GM21717 (cell line): ENCODE measurements around the gene LINGO4.
A peak's percentile ranks its signal among the peaks of the same experiment; 100 is the strongest.
"Not testable (repeated sequence)": the region's sequence is repeated elsewhere in the genome, so short reads cannot be mapped to it uniquely, and the experiment has no call there.

Source experiments
- ATAC-seq: cut with Tn5 transposase; IDR thresholded peaks from one replicate; pipeline ENCODE4 v1.9.1; 2021; ENCODE audit warnings: mild to moderate bottlenecking, moderate library complexity; ENCODE audit not compliant: unreplicated experiment

Gene LINGO4

DNA sequence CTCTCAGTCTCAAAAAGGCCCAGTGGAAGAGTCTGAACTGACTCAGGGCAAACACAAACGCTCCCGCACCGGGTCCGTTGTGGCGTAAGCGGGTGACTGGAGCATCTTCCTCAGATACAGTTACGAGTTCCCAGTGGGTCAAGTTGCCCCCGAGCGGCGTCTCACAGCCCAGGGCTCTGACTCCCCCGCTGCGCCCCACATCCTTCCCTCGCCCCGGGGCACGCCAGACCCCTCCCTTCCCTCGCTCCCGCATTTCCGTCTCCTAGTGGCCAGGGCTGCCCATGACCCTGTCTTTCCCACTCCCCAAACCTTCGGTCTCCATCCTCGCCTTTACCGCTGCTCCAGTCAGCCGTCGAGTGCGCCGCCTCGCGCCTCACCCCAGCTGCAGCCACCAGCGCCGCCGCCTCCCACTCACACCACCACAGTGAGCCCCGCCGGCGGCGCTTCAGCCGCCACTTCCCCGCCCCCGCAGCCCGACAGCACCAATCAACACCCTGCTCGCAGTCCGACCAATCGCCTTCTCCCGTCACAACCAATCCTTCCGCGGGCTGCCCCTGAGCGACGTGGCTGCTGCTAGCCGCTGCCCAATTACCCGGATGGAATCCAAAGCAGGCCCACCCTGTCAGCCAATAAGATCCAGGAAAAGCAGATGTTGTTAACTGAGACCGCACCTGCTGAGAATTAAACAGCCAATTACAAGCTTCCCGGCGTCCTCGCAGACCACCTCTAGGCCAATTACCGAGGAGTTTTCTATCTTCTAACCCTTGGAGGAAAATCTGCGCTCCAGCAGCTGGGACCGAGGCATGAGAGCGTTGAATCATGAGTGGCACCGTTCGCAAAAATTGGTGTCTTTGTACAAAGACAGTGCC, 14.9 kb downstream of the LINGO4 start, which contains the start of gene TDRKH:
Gene TDRKH, minus strand, starts transcription at position 430 of the 869 bp plus-strand sequence. CDS start 7,478 bp downstream, outside the sequence.
- peak; percentile 93 for ATAC-seq

- no peak for ATAC-seq
These were observed 17.5 kb downstream of the LINGO4 start for GRCh38 chr1:151787689-151788088.

DNA sequence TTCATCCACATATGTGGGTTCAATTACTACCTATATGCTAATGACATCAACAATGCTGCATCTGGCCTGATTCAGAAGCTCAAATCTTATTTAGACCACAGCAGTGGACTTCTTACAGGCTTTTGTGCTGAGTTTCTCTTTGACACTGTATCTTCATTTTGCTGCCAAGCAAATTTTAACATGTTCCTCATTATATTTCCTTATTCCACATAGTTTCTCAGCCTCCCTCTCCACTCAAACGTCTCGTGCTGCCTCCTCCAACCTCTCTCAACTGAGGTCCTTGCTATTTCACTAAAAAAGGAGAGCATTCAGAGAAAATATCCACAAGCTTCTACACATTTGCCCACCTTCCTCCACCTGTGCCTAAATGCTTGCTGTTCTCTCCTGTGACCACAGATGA, 21.4 kb downstream of the LINGO4 start:
- no peak for ATAC-seq

DNA sequence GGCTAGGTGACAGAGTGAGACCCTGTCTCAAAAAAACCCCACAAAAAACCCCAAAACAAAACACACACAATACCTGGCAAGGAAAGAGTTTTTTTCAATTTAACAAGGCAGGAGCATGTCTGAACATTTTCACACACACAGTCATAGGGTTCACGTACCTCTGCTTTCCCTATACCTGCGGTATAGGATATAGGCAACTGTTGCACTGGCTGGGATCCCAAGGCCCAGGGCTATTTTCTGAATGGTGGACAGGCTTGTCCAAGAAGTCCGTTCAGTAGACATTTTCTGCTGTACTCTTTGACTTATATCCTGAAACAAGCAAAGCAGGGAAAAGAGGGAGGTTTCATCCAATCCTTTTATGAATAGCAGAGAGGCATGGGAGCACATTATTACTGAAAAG, 22.5 kb downstream of the LINGO4 start:
- no peak for ATAC-seq

DNA sequence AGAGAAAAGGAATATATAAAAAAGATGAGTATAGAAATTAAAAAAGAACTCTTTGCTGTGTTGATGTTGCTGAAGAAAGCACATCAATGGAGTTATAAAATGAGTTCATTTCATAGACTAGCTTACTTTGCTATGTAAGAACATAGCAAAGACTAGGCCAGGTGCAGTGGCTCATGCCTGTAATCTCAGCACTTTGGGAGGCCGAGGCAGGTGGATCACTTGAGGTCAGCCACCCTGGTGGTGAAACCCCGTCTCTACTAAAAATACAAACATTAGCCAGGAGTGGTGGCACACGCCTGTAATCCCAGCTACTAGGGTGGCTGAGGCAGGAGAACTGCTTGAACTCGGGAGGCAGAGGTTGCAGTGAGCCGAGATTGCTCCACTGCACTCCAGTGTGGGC, 23.2 kb downstream of the LINGO4 start:
- not testable (repeated sequence) for ATAC-seq

DNA sequence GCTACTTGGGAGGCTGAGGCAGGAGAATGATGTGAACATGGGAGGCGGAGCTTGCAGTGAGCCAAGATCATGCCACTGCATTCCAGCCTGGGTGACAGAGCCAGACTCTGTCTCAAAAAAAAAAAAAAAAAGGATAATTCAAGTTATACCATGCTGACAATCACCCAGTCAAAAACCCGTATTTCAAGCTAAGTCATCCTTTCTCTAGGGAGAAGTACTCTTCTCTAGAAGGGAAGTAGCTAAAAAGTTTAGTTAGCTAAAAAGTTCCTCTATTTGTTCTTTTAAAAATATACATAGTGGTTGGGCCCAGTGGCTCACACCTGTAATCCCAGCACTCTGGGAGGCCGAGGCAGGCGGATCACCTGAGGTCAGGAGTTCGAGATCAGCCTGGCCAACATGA, 24.5 kb downstream of the LINGO4 start:
- not testable (repeated sequence) for ATAC-seq

DNA sequence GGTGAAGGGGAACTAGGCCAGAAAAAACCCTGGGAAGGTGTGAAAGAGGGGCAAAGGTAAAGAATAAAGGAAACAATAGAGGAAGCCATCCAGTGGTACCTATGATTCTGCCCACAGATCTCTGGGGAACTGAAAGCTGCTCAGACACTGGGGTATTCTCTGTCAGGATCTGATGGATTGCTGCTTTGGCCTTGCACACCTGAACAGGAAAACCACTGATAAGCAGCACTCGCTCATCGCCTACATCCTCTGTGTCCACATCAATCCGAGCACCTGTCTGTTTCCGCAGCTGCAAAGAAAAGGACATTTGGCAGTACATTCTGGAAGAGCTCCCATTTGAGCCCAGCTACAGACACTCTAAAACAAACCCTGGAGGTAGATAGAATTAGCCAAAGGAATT, 25.4 kb downstream of the LINGO4 start:
- ATAC-seq = no peak

- no peak for ATAC-seq
These were observed 27.9 kb downstream of the LINGO4 start for GRCh38 chr1:151777317-151777716.

DNA sequence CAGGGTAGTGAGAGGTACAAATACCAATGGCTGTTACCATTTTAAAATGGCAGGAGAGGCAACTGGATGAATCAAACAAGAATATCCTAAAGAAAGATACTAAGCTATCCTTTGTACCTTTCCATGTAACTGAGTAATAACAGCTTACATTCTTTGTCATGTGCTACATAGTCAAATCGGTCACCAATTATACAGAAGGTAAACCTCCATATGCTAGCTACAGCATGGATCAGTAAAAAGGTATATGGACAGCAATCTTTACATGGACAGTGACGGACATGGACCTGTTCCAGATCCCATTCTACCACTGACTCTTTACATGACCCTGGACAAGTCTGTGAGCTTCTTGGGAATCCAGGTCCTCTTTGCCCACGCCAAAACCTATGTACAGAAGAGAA, 28.6 kb downstream of the LINGO4 start:
- ATAC-seq = no peak

GRCh38 chr1:151775894-151776664, 29.1 kb downstream of the LINGO4 start:
- ATAC-seq = no peak

DNA sequence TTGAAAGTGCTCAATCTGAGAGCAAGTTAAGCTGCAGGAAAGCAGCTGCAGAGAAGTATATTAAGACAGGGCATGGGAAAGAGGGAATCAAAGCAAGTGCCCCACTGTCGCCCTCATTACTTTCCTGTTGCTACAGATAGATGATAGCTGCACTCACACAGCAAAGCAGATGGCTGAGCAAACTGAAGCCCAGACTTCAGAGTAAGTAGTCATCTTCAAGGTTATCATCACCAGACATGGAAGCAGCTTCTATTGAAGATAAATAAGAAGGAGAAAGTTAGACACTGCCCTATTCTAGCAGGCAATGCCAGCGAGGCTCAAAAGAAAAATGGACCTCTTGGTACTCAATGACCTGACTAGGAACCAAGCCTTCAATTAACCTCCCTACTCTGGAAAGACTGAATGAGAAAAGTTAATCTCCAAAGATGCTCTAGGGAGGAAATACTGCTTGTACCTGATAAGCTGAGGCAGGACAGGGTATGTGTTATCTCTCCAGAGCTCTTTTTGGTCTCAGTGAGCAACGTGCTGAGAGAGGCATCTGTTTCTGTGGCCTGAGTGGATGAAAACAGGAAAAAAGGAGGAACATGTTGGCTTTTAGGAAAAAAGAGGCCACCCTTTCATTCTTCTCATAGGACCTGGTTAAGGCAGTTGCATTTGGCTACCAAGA, 30.8 kb downstream of the LINGO4 start:
- ATAC-seq = no peak

GRCh38 chr1:151773702-151774101, 31.5 kb downstream of the LINGO4 start:
- no peak for ATAC-seq

GRCh38 chr1:151769270-151769669, 35.9 kb downstream of the LINGO4 start:
- not testable (repeated sequence) for ATAC-seq

DNA sequence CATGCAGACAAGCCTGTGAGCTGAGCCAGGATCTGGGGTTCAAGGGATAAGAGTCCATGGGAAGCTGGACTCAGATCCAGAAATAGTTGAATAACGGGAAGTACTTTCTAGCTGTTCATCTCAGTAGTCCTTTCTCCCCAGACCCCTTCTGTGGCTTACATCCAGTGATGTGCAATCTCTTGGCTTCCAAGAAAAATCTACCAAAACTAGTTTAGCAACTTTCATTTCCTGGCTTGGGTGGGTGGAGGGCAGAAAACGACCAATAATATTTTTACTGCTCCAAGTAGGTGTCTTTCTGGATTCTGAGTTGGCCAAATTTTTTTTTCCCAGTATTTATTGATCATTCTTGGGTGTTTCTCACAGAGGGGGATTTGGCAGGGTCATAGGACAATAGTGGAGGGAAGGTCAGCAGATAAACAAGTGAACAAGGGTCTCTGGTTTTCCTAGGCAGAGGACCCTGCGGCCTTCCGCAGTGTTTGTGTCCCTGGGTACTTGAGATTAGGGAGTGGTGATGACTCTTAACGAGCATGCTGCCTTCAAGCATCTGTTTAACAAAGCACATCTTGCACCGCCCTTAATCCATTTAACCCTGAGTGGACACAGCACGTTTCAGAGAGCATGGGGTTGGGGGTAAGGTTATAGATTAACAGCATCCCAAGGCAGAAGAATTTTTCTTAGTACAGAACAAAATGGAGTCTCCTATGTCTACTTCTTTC, 36.7 kb downstream of the LINGO4 start:
- not testable (repeated sequence) for ATAC-seq

DNA sequence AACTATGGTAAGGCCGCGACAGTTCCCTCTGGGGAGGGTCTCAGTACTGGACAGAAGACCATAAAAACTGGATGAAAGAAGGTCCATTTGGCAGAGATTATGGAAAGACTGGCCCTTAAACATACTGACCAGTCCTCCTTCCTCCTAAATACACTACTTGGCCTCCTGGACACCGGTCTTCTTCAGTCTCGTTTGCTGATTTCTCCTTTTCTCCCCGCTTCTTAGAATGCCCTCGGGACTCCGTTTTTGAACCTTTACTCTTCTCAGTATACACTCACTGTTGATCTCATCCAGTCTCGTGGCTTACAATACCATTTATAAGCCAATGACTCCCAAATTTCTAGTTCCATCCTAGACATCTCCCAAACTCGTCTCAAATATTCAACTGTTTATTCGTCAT, 41.2 kb downstream of the LINGO4 start:
- ATAC-seq = no peak

DNA sequence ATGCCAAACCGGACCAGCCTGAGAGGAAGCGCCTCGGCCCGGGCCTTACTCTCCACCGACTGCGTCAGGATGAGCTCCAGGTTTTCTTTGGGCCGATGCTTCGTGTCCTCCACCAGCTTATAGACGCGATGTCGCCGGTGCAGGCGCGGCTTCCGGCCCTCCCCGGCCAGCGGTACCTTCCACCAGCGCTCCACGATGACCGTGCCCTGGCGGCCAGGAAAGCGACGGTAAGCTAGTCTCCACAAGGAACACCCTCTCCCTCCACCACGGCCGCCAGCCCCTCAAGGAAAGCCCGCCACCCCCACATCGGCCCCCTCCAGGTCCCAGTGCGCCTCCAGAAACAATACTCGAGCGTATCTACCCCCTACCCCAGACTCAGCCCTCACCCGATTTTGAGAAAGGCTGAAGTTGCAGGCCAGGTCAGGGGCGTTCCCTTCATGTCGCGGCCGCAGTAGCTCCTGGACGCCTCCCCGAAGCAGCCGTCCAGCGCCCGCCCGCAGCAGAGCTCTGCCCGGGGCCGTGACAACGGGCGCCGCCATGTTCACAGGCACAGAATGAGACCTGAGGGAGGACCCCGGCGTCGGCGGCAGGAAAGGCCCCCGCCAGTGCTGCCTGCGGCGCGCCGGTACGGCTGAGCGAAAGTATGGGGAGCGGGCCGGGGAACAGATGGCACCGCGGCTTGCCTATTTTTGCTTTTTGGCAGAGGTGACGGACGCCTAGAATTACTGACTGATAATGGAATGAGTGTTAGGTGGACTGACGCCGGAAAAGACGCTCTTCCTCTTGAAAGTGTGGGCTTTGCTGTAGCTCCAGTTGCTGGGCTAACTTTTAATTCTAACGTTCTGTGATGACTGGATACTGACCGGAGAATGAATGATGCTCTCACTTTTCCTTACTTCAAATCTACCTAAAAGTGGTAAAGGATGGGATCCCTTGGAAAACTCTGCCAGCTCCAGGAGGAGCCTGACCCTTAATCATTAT, 42.0 kb downstream of the LINGO4 start, which contains the start of gene MRPL9:
Gene MRPL9, minus strand, starts transcription at position 556 of the 981 bp plus-strand sequence. Its CDS starts 17 bp downstream, at position 539.
- peak; percentile 90 for ATAC-seq

DNA sequence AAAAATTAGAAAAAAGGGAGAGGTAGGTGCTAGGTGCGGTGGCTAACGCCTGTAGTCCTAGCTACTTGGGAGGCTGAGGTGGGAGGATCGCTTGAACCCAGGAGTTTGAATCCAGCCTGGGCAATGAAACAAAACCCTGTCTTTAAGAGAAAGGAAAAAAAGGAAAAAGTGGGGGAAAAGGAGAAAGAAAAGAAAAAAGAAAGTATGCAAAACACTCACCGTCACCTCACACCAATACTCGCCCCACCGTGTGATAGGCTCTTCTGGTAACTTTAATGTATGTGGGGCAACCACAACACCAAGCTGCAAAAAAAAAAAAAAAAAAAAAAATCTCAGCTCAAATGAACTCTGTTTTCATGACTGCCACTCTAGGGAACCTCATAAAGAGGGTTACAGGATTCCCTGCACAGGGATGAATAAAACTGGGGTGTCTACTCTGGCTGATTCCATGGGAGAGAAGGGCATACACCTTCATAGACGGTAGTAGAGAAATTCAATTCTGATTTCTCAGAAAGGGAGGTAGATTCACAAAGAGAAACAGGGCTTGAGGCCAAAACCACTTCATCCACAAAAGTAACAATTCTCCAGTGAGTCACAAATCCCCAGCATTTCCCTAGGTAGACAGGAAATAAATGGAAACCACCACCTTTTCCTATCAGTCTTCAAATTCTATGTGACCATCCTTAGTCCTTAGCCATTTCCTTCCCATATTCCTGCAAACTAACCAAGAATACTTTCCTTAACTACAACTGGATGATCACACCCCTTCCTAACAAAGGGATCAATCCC, 44.4 kb downstream of the LINGO4 start:
- ATAC-seq = no peak

DNA sequence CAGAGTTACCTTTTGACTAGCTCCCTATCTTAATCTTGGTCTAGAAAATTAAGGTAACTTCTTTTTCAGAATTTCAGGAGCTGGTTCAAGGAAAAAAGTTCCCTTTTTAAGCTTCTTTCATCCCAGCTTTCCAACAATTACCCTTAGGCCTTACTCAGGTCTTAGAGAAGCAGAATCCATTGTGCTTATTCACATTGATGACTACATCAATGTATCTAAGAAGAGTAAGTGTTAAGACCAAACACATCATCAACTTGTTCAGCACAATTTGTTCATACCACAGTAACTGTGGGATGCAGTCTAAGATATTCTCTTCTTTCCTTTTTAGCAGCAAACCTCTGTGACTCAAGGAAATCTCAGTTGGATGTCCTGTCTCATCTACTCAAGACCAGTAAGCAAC, 46.0 kb downstream of the LINGO4 start:
- no peak for ATAC-seq

DNA sequence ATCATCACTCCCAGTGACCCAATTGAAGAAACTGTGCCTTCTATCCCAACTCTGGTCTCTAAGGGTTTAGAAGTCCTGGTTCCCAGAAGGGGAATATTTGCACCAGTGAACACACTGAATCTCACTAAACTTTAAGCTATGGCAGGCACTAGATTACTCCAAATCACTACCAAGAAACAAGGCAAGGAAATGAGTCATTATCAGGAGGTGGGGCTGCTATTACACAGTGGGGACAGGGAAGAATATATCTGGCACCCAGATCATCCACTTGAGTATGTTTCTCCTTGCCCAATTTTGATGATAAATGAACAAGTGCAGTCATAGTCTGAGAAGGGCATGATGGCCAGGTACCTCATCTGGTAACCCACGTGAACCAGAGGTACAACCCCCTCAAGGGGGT, 48.9 kb downstream of the LINGO4 start:
- no peak for ATAC-seq
